ENCODE results near the gene SPECC1.
"Not testable (repeated sequence)": the region's sequence is repeated elsewhere in the genome, so short reads cannot be mapped to it uniquely, and the experiment has no call there.

Gene SPECC1

DNA sequence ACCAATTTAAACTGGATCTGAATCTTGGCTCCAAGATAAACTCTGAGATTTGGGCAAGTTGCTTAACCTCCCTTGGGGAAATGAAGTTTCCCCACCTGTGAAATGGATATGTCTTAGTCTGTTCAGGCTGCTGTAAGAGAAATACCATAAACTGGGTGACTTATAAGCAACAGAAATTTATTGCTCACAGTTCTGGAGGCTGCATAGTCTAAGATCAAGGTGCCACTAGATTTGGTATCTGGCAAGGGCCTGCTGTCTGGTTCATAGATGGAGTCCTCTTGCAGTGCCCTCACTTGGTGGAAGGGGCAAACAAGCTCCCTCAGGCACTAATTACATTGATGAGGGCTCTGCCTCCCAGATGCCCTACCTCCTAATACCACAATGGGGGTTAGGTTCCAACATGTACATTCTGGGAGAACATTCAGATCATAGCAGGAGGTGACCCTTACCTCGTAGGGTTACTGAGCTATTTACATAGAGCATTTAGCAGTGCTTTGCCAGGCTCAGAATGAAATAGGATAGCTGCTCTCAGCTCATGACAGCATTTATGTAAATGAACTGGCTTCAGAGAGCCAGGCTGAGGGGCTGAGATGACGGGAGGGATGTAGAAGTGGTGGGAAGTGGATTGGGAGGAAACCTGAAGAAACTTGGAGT, 83.9 kb downstream of the SPECC1 start:
- FAIRE-seq, result no peak
- no peak for DNase-seq (ENCODE audit: low spot score)

DNA sequence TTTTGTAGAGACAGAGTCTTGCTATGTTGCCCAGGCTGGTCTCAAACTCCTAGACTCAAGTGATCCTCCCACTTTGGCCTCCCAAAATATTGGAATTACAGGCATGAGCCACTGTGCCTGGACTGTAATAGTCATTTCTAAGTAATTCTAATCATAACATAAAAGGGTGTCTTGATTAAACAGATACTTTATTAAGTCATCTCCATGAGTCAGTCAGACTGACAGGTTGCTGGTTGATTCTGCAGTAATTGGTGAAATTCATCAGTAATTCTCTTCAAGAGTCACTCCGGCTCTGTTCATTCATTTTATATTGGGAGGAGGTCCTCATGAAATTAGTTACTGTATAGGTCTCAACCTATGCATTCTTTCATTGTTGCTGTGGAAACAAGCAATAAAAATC, 85.6 kb downstream of the SPECC1 start:
- DNase-seq (ENCODE audit: low spot score) (no peak), FAIRE-seq (no peak)

DNA sequence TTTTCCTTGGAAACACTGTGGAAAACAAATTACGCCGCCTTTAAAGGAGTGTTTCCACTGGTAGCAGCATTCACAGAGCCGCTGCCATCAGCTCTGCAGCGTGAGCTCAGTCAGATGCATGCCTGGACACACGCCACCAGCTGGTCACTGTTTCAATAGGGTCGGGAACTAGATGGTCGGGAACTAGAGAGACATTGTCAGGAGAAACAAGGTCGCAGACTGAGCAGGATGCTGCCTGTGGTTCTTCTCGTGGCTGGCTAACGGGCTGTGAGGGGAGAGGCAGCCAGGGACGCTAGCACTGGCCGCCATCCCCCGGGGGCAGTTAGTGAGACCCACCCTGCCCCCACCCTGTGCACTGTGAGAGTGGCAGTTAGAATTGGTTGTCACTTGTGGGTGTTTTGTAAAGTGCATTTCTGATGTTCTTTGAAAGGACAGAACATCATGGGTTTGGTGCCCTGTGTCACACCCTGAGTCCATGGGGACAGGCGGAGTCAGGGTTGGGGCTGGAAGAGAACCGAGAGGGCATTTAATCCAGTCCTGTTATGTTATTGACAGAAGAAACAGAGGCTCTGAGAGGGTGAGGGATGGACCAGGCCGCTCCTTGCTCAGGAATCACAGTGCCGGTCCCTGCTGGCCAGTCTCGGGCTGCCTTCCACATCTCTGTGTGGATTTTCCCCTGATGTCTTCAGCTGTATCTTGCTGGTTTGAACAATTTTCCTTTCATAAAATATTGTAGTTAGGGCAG, 86.3 kb downstream of the SPECC1 start:
- peak; percentile 9 for DNase-seq (ENCODE audit: low spot score)
- FAIRE-seq, result no peak

DNA sequence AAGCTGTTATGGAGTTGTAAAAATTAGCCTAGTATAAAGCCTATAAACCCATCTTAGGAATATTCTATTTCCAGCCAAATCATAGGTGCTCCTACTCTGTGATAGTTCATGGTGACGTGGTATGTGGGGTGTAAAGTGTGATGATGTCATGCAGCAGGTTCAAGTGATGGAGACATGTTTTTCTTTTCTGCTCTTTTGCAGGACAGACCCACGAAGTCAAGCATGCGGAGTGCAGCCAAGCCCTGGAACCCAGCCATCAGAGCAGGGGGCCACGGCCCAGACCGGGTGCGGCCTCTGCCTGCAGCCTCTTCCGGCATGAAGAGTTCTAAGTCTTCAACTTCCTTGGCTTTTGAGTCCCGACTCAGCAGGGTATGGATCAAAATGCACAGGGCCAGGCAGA, 87.3 kb downstream of the SPECC1 start:
- FAIRE-seq (no peak), DNase-seq (ENCODE audit: low spot score) (no peak)

DNA sequence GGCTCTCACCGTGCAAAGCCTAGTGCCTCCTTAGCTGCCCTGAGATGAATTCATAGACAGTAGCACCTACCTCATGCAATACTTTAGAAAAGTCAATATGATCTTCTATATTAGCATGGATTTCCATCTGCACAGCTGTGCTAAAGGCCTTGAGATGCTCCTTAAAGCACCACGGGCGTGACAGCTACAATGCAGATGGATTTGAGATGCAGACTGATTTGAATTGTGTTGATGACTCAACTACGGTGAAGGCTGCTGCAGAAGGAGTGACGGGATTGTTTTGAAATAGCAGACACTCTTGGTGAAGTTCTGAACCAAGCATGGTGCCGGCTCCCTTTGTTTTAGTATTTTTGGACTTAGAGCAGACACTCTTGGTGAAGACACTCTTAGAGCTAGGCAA, 88.2 kb downstream of the SPECC1 start:
- FAIRE-seq (no peak), DNase-seq (ENCODE audit: low spot score) (no peak)

DNA sequence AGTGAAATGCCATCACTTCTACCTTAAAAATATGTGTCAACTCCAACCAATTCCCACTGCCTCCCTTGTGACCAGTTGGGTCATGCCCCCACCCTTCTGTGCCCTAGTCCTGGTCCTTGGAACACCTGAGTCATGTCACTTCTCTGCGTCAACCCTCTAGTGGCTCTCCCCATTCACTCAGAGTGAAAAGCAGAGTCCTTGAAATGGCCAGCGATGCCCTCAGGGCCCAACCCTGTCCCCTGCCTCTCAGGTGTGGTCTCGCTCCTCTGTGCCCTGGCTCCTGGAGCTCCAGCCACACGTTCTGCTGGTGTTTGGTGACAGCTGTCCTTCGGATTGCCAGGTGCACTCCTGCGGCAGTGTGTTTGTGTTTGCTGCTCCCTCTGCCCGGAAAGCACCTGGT, 89.2 kb downstream of the SPECC1 start:
- DNase-seq (ENCODE audit: low spot score) (no peak), FAIRE-seq (no peak)

DNA sequence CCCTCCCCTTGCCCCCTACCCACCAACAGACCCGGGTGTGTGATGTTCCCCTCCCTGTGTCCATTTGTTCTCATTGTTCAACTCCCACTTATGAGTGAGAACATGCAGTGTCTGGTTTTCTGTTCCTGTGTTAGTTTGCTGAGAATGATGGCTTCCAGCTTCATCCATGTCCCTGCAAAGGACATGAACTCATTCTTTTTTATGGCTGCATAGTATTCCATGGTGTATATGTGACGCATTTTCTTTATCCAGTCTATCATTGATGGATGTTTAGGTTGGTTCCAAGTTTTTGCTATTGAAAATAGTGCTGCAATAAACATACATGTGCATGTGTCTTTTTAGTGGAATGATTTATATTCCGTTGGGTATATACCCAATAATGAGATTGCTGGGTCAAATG, 91.6 kb downstream of the SPECC1 start:
- not testable (repeated sequence) for DNase-seq (ENCODE audit: low spot score); FAIRE-seq

DNA sequence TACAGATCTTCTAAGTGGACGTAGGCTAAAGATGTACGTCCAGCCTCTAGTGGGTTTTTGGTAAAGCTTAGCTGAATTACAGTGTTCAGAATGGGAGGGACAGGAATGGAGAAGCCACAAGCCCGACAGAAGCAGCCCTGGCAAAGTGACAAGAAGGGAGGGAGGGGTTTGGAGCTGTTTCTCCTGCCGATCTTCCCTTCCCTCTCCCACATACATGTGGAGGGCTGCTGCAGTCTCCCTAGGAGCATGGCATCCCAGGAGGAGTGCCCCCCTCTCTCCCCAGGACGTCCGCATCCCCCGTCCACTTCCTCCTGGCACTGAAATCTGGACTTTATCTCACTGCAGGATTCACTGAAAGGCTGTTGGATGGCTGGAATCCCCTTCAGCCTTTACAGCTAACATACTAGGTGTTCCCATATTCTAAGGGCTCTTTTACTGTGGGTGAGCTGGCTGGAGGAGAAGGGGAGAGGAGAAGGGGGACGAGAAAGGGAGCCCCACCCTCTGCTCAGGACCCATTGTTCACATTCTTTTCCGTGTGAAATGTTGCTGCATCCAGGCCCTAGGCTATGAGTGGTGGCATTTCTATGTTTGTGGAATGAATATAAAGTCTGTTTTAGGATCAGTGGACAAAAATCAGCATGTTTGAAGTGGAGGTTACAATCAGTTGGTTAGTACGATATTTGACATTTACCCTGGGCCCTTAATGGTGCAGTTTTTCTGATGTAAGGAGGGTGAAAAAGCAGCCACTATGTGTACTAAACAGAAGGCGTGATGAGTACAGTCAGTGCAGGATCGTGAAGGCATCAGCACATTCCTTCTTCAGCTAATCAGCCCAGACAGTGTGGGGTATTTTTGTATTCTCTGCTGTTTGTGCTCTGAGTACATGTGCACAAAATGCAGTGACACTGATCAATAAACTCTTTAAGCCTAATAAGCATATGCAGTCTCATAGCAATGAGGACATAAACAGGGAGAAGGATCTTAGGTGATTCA, 94.6 kb downstream of the SPECC1 start:
- no peak for DNase-seq (ENCODE audit: low spot score)
- no peak for FAIRE-seq

DNA sequence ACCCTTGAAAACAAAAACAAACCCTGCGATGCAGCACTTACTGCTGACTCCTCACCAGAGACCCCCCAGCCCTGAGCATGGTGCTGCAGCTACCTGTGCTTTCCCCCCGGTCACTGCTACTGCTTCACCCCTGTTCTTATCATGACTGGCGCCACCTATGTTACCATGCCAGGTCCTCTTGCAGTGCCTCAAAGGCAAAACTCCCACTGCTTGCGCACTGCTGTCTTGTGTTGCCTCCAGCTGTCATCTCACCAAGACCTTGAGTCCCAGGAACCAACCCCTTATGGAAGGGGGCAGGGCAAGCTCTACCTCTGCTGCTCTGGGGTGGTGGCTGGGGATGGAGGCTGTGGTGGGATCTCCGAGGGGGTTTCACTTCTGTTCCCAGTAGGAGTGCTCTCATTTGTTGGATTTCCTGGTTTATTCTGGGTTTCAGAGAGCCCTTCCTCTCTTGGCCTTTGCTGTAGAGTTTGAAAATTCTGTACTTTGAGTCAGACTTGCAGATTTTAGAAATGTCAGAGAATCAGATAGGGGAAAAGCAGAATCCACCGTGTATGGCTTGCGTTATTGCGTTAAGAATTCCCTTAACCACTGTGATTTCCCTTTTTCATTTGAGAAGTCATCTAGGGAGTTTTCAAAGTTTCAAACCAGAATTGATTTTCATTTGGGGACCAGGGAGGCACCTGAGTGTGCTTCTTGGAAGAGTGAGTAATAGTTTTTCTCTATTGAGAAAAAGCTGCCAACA, 96.6 kb downstream of the SPECC1 start:
- no peak for FAIRE-seq

DNA sequence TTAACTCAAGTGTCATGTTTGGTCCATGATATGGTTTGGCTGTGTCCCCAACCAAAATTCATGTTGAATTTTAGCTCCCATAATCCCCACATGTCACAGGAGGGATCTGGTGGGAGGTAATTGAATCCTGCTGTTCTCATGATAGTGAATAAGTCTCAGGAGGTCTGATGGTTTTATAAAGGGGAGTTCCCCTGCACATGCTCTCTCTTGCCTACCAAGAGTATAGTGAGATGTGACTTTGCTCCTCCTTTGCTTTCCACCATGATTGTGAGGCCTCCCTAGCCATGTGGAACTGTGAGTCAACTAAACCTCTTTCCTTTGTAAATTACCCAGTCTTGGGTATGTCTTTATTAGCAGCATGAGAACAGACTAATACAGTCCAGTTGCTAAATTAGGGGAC, 97.3 kb downstream of the SPECC1 start:
- FAIRE-seq; DNase-seq (ENCODE audit: low spot score): not testable (repeated sequence)

More for the DNA sequence above, 96.6 kb downstream of the SPECC1 start:
- no peak for DNase-seq (ENCODE audit: low spot score)

DNA sequence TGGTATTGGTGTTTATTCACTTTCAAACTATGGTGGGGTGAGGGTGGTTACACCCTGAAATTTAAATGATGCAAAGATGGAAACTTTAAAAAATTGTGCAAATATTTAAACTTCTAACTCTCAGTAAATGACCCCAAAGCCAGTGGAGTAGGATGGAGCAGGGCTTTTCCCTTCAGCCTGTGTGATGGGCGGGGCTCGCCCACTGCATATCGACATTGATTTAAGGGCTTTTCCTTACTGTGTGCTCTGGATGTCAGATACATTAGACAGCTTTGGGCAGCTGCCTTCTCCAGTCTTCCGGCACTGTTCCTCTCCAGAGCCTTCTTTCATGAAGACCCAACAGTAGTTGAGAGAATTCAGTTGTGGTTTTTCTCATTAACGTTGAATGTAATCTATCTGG, 99.9 kb downstream of the SPECC1 start:
- DNase-seq (ENCODE audit: low spot score), result no peak
- FAIRE-seq, result no peak

DNA sequence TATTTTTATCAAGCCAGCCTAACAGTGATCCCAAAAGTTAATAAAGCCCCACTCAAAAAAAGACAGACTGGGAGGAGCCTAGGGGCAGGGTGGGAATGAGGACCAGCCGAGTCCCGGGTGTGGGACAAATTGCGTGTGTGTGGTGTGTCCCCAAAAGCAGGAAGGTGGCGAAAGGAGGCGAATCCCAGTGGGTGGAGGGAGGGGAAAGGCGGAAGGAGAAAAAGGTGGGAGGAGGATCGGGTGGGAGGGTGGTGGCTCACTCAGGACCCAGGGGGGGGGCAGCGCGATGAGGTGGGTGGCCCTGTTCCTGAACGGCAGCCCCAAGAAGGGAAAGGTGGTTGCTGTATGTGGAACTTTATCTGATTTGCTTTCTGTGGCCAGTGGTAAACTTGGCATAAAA, 102.4 kb downstream of the SPECC1 start:
- no peak for DNase-seq (ENCODE audit: low spot score)
- FAIRE-seq, result no peak

DNA sequence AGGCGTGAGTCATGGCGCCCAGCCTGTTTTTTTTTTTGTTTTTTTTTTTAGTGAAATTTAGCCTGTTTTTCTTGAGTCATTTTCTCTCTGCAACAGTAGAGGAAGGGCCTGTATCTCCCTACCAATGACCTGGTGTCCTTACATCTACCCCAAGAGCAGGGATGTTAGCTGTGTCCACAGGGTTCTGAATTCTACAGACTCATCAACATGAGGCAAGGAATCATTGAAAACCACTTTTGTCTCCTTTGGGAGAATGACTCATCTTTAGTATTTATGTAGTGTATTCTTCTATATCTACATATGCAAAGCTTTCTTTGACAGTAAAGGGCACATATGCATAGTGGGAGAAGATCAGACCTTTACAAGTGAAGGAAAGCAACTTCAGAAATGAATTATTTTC, 105.3 kb downstream of the SPECC1 start:
- FAIRE-seq (no peak), DNase-seq (ENCODE audit: low spot score) (no peak)

DNA sequence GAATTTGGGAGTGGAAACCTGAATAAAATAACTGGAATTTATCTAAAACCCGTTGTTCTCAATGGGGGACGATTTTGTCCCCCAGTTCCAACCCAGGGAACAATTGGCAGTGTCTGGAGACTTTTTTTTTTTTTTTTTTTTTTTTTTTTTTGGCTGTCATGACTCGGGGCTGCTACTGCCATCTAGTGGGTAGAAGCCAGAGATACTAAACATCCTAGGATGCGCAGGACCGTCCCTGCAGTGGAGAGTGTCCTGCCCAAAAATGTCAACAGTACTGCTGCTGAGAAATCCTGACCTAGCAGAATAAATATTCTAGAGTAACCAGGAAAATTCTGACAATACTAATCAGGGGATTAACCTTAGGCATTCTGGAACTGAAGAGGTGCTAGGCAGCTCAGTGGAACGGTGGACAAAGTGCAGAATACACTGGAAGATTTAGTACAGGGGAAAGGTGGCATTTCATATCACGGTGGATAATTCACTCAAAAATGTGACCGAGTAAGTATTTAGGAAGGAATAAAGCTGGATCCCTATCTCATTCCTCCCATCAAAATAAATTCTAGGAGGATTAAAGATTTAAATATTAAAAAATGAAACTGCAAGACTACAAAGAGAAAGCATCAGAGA, 107.6 kb downstream of the SPECC1 start:
- no peak for DNase-seq (ENCODE audit: low spot score)
- peak; percentile 14 for FAIRE-seq

DNA sequence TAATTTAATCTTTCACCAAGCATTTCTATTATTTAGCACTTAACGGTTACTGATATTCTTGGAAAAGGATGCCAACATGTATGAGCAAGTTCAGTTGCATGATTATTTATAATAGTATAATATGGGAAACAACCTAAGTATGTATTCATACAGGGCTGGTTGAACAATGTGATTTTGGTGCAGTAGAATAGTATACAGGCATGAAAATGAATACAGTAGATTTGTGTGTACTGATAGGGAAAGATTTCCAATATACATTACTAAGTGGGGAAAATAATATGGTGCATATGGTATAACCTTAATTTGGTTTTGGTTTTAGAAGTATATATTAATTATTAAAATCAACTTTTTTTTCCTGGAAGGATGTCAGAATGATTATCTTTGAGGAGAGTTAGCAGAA, 109.1 kb downstream of the SPECC1 start:
- no peak for FAIRE-seq

DNA sequence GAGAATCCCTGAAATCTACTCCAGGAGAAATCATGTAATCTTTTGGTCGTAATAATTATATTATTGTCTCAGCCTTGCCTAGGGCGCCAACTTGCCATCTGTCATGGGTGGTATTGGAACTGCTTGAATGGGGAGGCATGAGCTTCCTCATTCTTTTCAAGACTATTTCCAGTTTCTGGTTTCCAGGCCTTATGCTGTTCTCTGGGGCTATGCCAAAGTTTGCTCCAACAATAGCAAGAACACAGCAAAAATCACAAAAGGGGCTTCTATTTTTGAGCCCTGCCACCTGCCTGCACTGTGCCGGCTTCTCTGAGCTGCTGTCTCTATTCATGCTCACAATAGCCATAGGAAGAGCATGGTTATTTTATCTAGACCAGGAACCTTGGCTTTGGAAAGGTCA, 111.7 kb downstream of the SPECC1 start:
- DNase-seq (ENCODE audit: low spot score) (no peak), FAIRE-seq (no peak)

More for the DNA sequence above, 109.1 kb downstream of the SPECC1 start:
- DNase-seq (ENCODE audit: low spot score), result no peak

DNA sequence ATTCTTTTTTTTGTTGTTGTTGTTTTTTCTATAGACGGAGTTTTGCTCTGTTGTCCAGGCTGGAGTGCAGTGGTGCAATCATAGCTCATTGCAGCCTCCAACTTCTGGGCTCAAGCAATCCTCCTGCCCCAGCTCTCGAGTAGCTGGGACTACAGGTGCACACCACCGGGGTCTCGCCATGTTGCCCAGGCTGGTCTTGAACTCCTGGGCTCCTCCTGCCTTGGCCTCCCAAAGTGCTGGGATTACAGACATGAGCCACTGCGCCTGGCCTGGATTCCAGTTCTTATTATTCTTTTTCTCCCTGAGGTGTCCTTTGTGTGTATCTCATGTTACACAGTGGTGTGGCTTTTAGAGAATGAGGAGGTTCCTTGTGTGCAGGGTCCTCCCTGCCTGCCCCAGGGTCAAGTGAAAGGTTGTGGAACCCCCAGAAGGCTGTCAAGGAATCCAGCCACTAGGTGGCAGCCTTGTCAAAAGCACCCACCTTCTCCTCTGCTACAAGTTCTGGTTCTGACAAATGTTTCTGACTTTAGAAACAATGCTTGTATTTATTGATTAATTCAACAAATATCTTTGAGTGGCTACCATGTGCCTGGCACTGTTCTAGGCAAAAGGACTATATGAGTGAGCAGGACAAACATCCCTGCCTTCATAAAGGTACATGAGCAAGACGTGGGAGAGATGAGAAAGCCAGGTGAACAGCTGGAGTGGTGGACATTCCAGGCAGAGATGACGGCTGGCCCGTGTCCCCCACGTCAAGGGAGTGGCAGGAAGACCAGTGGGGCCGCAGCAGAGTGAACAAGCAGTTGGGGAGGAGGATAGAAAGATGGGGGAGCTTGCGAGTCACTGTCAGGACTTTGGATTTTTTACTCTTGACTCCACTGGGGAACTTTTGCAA, 112.4 kb downstream of the SPECC1 start:
- FAIRE-seq, result no peak
- DNase-seq (ENCODE audit: low spot score), result peak; percentile 31

DNA sequence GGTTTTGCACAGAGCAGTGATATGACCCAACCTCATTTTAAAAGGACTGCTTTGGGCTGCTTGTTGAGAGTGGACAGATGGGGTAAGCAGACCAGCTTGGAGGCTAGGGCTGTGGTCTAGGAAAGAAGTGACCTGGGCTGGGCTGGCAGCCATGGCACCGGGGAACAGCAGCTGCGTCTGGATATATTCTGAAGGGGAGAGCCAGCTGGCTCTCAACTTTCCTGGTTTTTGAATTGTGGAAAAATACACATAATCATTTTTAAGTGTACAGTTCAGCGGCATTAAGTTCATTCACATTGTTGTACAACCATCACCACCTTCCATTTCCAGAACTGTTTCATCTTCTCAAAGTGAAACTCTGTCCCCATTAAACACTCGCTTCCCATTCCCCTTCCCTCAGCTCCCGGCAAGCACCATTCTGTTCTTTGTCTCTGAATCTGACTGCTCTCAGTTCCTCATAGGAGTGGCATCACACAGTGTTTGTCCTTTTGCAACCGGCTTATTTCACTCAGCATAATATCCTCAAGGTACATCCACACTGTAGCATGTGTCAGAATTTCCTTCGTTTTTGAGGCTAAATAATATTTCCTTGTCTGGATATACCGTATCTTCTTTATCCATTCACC, 113.2 kb downstream of the SPECC1 start:
- DNase-seq (ENCODE audit: low spot score), result no peak
- no peak for FAIRE-seq

DNA sequence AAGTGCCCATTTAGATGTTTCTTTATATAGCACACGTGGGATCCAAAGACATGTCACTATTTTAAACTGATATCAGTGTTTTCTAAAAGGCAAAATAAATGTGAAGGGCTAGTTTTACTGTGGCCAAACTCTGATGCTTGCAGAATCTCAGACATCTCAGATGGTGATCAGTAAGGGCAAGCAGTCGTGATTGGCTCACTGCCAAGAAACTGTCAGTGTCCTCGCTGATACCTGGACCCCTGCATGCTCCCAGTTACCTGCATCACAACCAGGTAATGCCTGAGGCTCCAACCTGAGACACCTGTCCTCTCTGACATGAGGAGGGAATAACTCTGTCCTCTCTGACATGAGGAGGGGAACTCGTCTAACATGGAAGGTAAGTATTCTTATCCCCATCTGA, 114.0 kb downstream of the SPECC1 start:
- DNase-seq (ENCODE audit: low spot score) (no peak), FAIRE-seq (no peak)

Data from RCC 7860 (cell line).